ENCODE measurements around the gene ZNF282.

The ZNF282 gene

DNA sequence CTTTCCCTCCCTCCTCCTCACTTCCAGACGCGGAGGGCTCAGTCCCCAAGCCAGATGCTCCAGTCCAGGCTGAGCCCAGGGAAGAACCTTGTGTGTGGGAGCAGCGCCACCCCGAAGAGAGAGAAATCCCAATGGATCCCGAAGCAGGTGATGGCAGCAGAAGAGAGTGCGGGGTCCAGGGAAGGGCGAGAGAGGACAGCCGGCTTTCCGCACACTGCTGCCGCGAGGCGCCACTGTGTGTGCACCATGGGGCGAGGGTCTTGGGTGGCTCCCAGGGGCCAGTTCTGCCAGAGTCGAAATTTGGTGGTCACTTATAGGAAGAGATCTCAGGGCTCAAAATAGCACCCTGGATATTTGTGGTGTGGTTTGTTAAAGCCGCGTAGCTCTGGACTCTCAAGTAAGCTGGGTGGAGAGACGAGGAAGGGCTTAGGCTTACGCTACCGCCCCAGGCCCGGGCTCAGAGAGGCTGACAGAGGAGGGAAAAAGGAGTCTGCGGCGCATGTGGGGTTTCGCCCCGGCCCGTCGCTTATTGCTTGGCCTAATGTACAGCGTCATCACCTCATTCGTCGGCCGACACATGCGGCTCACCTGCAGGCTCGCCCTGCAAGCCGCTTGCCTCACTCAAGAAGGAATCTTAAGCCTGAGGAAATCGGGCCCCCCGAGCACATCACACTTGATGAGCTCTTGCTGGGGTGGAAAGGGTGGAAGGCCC, 12.1 kb downstream of the ZNF282 start:
- peaks cover 21% of the 10 kb centered on the region; the same call in 1 of the 2 replicates for H4K20me1 ChIP-seq (ENCODE audit: insufficient read depth, low read length)
- TF ChIP-seq CTCF (IDR thresholded peaks at IDR 0.05; ENCODE audit: borderline replicate concordance, extremely low read depth, low read length, poor library complexity, severe bottlenecking) (no peak), EZH2 (IDR thresholded peaks at IDR 0.05; ENCODE audit: borderline replicate concordance, low read depth, low read length, severe bottlenecking) (no peak)
- no peak overlapping the region for H3K4me2 ChIP-seq (ENCODE audit: insufficient read depth, low read length)
- ATAC-seq (ENCODE audit: insufficient read depth, low read depth) (no peak), DNase-seq (no peak)
- H3K9me3 ChIP-seq (ENCODE audit: insufficient read depth, low read length, severe bottlenecking): no peaks in the 10 kb centered on the region
- H3K4me1 ChIP-seq (ENCODE audit: insufficient read depth, low read length): no peaks in the 10 kb centered on the region
- H3K36me3 ChIP-seq (ENCODE audit: insufficient read depth, low read length): peaks cover 87% of the 10 kb centered on the region
- peaks cover 23% of the 10 kb centered on the region for H3K79me2 ChIP-seq (ENCODE audit: insufficient read depth, low read length)
- H3K27me3 ChIP-seq (ENCODE audit: insufficient read depth, low read length, poor library complexity): no peaks in the 10 kb centered on the region
- no peak overlapping the region for H2AFZ ChIP-seq (ENCODE audit: low read depth, low read length)
- H3K9ac ChIP-seq (ENCODE audit: low read depth, low read length): no peak overlapping the region
- no peak overlapping the region for H3K4me3 ChIP-seq (ENCODE audit: low read depth in 1 of 2, low read length in 2 of 2)
- H3K27ac ChIP-seq (ENCODE audit: low read length): no peak overlapping the region

- Histone ChIP-seq H3K9me3 (ENCODE audit: insufficient read depth, low read length, severe bottlenecking) (no peaks in the 10 kb centered on the region), H4K20me1 (ENCODE audit: insufficient read depth, low read length) (peaks cover 5% of the 10 kb centered on the region; the same call in 1 of the 2 replicates), H2AFZ (ENCODE audit: low read depth, low read length) (no peak overlapping the region), H3K4me1 (ENCODE audit: insufficient read depth, low read length) (no peaks in the 10 kb centered on the region), H3K79me2 (ENCODE audit: insufficient read depth, low read length) (peaks cover 4% of the 10 kb centered on the region; the same call in 1 of the 2 replicates), H3K27me3 (ENCODE audit: insufficient read depth, low read length, poor library complexity) (no peaks in the 10 kb centered on the region), H3K4me2 (ENCODE audit: insufficient read depth, low read length) (no peak overlapping the region), H3K27ac (ENCODE audit: low read length) (no peak overlapping the region), H3K4me3 (ENCODE audit: low read depth in 1 of 2, low read length in 2 of 2) (no peak overlapping the region), H3K9ac (ENCODE audit: low read depth, low read length) (no peak overlapping the region), H3K36me3 (ENCODE audit: insufficient read depth, low read length) (peaks cover 88% of the 10 kb centered on the region)
- DNase-seq: peak; percentile 64
- ATAC-seq (ENCODE audit: insufficient read depth, low read depth): peak; percentile 86
- peak; percentile 81 for TF ChIP-seq CTCF (IDR thresholded peaks at IDR 0.05; ENCODE audit: borderline replicate concordance, extremely low read depth, low read length, poor library complexity, severe bottlenecking)
- no peak for TF ChIP-seq EZH2 (IDR thresholded peaks at IDR 0.05; ENCODE audit: borderline replicate concordance, low read depth, low read length, severe bottlenecking)
Measured at GRCh38 chr7:149209518-149210269, 14.3 kb downstream of the ZNF282 start.

DNA sequence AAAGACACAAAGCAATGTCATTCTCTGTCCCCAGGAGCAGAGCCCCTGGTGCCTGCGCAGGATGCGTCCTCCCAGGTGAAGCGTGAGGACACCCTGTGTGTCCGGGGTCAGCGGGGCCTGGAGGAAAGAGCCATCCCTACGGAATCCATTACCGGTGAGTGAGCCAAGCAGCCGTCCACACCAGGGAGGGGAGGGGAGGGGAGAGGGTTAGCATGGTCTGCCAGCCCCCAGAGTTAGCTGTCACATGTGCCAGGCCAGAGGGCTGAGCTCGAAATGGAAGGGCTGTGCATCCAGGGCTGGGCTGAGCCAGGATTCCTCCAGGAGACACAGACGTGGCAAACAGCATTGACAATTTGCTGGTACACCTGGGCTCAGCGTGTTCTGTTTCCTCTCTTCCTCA, 15.2 kb downstream of the ZNF282 start:
- H3K36me3 ChIP-seq (ENCODE audit: insufficient read depth, low read length): peaks cover 94% of the 10 kb centered on the region
- ATAC-seq (ENCODE audit: insufficient read depth, low read depth): no peak
- H3K27me3 ChIP-seq (ENCODE audit: insufficient read depth, low read length, poor library complexity): no peaks in the 10 kb centered on the region

More for the DNA sequence above, 15.2 kb downstream of the ZNF282 start:
- H3K4me3 ChIP-seq (ENCODE audit: low read depth in 1 of 2, low read length in 2 of 2): no peak overlapping the region
- H2AFZ ChIP-seq (ENCODE audit: low read depth, low read length): no peak overlapping the region
- H4K20me1 ChIP-seq (ENCODE audit: insufficient read depth, low read length): peaks cover 4% of the 10 kb centered on the region; the same call in 1 of the 2 replicates
- H3K79me2 ChIP-seq (ENCODE audit: insufficient read depth, low read length): peaks cover 1% of the 10 kb centered on the region; the same call in 1 of the 2 replicates
- no peak overlapping the region for H3K9ac ChIP-seq (ENCODE audit: low read depth, low read length)
- no peak overlapping the region for H3K4me2 ChIP-seq (ENCODE audit: insufficient read depth, low read length)
- no peaks in the 10 kb centered on the region for H3K9me3 ChIP-seq (ENCODE audit: insufficient read depth, low read length, severe bottlenecking)
- no peak overlapping the region for H3K27ac ChIP-seq (ENCODE audit: low read length)
- no peak for DNase-seq
- TF ChIP-seq EZH2 (IDR thresholded peaks at IDR 0.05; ENCODE audit: borderline replicate concordance, low read depth, low read length, severe bottlenecking): no peak
- TF ChIP-seq CTCF (IDR thresholded peaks at IDR 0.05; ENCODE audit: borderline replicate concordance, extremely low read depth, low read length, poor library complexity, severe bottlenecking): no peak
- H3K4me1 ChIP-seq (ENCODE audit: insufficient read depth, low read length): no peaks in the 10 kb centered on the region

Measured in DND-41 (cell line).